Measurements from ENCODE around the gene CENPU.
"Not testable (repeated sequence)": the region's sequence is repeated elsewhere in the genome, so short reads cannot be mapped to it uniquely, and the experiment has no call there.

The CENPU gene

DNA sequence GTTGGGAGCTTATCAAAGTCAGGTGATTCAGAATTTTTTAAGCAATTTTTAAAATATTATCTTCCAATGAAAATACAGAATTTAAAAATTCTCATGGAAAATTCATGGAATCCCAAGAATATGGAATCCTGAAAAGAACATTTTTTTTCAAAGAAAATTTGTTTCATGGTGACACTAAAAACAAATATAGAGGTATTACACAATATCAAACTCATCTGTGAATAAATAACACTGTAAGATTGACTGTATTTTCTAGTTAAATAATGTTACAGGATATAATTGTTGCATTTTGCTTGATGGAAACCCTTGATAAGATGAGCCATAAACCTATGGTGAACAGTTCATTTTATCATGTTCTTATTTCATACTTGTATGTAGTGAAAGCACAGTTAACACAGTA, 72.9 kb downstream of the CENPU start:
- DNase-seq, result no peak

DNA sequence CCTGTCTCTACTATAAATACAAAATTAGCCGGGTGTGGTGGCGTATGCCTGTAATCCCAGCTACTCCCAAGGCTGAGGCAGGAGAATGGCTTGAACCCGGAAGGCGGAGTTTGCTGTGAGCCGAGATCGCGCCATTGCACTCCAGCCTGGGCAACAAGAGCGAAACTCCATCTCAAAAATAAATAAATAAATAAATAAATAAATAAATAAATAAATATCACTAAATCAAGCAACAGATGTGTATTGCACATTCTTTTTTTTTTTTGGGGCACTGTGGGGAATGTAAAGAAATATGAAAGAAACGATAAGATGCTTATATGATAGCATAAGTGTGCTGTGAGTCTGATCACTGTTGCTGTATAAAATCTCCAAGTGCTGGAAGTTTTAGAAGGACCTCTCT, 76.1 kb downstream of the CENPU start:
- not testable (repeated sequence) for DNase-seq

DNA sequence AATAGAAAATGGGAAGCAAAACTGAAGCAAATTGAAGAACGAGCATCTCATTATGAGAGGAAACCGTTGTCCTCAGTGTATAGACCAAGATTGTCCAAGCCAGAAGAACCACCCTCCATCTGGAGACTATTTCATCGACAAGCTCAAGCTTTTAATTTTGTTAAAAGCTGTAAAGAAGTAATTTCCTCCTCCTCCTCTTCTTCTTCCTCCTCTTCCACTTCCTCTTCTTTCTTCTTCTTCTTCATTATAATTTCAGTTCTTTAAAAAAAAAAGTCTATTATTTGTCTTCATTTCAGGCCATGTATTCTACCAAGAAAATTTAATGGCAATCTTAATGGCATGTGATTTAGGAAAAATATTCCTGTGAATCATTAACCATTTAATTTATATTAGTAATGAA, 76.8 kb downstream of the CENPU start:
- DNase-seq, result no peak

DNA sequence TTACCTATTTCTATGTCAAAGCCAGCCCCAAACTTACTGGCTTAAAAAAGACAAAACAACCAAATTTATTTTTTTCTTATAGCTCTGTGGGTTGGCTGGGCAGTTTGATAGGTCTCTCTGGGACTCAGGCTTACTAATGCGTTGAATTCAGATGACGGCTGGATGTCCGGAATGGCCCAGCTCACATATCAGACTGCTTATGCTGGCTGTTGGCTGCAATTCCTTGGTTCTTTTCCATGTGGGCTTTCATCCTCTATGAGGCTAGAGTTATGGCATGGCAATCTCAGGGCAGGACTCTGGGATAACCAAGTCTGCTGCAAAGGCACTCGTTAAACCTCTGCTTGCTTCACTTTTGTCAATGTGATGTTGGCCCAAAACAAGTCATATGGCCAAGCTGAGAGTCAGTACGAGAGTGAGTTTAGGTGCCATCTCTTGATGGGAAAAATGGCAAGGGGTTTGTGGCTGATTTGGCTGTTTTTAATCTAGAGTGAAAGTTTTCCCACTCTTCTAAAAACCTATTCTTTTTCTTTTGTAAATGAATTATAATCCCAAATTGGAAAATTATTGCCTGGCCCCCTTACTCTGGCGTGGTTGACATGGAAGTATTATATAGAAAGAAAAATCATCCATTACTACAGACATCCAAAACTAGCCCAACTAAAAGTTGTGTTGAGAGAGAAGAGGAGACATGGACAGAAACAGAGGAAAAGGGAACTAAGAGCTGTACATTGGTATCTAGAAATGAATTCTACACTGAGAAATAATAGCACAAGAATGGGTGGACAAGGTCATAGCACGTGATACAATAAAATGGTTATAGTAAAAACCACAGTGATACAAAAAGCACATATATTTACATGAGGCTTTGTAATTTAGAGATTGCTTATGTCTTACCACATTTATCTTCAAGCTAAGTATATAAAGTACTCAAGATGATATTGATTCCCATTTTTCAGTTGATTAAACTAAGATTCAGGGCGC, 77.7 kb downstream of the CENPU start:
- no peak for DNase-seq

DNA sequence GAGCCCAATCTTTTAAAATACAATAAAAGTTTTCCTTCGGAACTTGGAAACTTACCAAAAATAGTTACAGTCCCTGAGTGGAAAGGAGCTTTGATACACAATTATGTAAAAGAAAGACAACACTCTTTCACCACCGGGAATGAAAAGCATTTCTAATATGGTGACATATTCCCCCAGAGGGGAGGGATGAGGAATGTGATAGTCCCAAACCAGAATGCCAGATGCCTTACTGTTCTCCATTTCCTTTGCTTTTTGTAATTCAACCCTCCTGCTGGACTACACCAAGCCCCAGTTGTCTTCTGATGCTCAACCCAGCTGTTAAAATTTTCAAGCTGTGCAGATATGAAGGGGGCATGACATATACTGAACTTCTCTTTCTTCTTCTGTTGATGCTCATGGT, 80.2 kb downstream of the CENPU start:
- no peak for DNase-seq

DNA sequence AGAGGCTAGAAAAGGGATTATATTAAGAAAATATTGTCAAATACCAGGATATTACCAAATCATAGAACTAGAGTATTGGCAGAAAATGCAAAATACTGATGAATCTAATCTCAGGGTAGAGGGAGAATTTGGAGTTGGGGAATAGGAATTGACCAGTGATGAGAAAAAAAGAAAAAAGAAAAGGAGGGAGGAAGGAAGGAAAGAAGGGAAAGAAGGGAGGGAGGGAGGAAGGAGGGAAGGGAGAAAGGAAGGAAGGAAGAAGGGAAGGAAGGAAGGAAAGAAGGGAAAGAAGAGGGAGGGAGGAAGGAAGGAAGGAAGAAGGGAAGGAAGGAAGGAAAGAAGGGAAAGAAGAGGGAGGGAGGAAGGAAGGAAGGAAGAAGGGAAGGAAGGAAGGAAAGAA, 81.2 kb downstream of the CENPU start:
- DNase-seq, result not testable (repeated sequence)

DNA sequence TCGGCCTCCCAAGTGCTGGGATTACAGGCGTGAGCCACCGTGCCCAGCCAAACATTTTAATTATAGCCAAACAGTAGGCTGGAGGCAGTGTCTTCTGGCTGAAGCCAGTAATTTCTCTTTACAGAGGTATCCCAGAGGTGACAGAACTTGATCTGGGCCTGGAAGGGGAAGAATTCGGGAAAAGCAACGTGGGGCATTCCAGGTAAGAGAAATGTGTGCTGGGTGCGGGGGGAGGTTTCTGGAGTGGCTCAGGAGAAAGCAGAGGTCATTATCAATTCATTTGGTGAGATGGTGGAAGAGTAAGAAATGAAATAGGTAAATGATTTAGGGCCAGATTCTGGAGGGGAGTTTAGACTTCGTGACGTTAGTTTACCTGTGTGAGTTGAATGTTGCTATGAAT, 82.0 kb downstream of the CENPU start:
- no peak for DNase-seq

DNA sequence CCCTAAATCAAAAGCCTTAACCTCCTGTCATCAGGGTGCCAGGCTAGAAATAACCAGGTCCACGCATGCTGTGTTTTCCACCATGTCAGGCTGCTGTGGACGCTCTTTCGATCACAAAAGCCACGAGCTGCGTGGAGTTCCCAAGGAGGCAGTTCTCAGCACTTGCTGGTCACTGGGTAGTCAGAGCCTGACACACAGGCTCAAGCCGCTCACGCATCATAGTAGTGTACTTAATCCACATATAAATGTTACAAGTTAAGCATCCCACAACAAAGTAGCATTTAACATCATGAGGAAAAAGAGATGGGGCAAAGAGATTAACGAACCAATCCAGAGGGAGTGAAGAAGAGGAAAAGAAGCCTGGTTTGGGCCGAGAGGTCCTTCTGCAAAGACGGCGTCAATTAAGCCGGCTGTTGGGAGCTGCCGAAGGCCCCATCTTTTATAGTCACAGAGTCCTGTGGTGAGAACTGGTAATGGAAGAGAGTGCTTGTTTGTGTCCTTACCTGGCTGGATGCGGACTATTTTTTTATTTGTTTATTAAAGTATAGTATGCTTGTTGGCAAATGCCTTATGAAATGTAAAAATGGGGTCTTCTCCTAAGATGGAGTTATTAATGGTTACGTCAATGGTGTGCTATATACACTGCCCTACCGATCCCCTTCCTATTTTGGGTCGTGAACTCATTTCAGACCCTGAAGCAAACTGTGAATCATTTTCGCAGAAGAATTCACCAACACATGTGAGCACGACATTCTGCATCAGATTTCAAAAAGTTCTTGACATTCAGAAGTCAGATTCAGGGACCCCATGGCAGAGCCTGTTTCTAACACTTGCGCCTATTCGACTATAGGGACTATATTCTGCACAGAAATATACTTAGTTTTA, 83.7 kb downstream of the CENPU start:
- no peak for DNase-seq

DNA sequence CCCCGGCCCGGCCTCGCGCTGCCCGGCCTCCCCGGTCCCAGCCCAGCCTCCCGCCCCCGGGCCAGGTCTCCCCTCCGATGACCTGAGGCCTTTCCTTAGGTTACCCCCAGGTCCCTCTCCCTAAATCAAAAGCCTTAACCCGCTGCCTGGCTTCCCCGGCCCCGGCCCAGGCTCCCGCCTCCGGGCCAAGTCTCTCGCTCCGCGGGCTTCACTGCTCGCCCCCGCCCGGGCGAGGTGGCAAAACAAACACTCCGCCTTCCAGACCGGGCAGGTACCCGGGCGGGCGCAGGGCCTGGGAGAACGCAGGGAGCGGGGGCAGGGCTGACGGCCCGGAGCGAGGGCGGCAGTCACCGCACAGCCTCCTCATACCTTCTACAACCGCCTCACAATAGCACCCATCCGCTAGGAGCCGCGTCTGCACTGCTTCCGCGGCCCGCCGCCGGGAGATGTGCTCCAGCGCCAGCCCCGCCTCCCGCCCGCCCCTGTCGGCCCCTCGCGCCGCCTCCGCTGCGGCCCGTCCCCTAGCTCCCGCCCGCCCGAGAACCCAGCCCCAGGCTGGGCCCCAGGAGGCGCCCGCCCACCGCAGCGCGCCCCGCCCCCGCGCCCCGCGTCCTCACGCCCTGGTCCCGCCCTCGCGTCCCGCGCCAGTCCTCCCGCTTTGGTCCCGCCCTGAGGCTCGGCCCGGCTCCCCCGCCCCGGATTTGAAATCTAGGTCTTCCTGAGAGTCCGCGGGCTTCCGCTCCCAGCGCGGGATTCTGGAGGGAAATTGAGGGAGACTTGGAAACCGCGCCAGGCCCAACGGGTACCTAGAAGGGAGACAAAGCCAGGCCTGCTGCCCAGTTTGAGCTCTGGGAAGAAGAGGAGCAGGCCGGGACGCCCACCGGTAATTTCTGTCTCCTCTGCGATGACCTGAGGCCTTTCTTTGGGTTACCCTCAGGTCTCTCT, 84.6 kb downstream of the CENPU start, which contains the start of the genes CASP3 and PRIMPOL:
Gene CASP3 (minus strand): TSS at position 422 of the 945 bp plus-strand sequence. CDS start 10,994 bp downstream, outside the sequence.
Gene PRIMPOL (plus strand): TSS at position 713 of the 945 bp plus-strand sequence. CDS start 7,403 bp downstream, outside the sequence.
- DNase-seq, result peak; percentile 92

DNA sequence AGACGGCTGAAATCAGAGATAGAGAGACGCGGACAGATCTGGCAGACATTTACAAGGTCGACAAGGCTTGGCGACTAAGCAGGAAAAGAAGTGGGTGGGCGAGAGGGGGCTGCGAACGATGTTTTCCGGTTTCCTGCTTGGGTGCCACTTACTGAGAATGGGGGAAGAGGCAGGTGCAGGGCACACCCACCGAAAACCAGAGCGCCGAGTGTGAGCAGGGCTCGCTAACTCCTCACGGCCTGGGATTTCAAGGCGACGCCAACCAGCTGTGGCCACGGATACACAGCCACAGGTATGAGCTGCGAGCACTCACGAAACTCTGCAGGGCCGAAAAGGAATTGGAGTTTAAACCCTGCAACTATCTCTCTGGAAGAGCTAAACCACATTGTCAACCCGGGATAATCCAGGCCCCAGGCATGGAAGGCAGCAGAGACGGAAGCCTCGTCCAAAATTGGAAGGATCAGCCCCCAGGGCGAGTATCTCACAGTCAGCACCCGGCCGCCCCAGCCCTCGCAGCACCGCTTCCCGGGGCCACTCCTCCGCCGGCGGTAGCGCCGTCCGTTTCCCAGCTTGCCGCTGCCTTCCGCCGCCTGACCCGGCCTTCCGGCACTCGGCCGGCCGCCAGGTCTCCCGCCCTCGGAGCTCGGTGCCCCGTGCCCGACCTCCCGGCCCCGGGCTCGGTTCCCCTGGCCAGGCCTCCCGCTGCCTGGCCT, 85.4 kb downstream of the CENPU start:
- peak; percentile 21 for DNase-seq

DNA sequence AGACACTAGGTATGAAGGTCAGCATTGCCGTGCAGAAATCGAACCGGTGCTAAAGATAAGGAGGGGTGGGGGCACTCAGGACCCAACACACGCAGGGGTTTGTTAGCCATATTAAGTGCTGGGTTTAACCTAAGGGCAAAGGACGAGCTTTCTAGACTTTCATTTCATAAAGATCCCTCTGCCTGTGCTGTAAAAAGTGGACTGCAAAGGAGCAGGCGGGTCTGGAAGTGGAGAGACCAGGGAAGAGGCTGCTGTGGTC, 85.9 kb downstream of the CENPU start:
- no peak for DNase-seq

DNA sequence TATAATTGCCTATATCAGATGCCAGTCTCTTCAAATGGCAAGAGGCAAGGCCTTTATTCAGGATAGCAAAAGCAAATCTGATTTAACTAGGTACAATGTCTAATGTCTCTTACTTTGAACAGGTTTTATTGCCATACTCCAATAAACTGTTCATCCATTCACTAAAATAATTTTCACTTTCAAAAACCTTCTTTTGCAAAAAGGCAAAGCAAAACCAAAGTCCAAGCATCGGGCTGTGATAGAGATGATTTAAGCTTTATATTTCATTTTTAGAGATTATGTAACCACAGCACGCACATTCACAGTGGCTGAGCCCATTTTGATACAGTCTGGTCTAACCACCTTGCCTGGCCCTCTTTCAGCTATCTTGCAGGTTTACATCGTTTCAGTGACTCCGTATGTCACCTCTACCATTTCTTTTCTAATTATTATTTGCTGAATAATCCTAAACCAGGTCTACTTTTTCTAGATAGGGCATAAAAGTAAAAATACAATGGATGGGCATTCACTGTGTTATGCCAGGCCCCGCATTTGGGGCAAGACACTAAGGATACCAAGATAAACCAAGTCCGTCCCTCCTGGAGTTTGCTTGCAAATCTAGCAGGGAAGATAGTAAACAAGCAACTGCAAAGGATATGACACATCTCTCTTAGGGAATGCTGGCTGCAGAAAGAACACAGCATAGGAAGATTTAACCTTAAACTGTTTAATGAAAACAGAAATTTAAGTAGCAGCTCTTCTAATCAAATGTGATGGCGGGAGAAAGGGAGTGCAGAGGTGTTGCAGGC, 86.4 kb downstream of the CENPU start:
- DNase-seq, result no peak

DNA sequence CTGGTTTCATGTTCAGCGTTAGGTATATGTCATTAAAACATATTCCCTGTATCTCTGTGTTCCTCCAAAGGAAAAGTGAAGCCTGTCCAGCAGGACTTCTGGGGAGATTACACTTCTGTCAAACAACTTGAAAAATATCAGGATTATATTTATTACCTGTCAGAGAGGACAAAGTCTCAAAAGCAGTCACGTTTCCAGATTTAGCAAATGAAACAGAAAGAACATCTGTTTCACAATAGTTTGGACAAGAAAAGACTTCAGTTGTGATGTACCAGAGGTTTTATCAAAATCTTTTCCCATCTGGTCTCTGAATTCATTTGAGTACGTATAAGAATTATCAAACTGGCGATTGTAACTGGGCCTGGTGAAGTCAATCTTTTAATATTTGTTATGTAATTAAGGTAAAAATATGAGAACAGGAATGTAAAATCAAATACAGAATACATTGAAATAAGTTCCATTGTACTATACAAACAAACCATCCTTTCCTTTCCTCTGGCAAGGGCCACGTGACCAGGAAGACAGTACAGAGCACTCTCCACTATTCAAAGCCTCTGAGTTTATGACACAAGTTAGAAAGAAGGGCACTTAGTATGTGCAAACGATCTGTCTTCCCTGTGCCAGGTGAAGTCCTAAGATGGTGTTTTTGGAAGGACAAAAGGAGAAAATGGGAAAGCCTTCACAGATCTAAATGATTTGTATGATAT, 87.8 kb downstream of the CENPU start:
- no peak for DNase-seq

DNA sequence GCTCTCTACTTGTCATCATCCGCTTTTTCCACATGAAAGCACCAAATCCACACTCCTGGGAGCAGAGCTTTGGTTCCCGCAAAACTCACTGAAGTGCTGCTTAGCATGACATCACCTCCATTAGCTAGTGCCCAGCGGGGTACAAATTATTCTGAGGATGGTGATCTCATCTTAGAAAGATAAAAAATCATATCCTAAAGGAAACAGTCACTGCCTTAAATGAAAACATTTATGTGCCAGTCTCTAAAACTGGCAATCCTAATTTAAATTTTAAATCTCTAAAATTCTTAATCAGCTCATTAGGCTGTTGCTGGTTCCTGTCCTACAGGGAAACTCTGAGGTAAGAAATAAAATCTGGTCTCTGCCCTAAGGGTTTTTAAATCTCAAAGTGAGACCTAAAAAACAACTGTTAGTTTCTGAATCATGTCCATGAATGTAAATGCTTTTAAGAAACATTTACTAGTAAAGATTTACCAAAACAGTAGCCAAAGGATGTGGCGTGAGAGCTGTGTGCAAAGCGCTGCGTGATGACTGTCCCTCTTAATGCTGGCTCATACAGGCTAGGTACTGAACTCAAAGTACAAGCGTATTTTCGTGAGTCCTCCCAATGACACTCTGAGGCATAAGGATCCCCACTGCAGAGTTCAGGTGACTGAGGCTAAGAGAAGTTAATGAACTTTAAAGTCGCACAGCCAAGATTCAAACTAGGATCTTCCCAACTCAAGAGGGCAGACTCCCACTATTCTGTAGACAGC, 89.2 kb downstream of the CENPU start:
- DNase-seq, result no peak
